ENCODE results near the gene PDZD7.
A peak's percentile ranks its signal among the peaks of the same experiment; 100 is the strongest.

The PDZD7 gene

DNA sequence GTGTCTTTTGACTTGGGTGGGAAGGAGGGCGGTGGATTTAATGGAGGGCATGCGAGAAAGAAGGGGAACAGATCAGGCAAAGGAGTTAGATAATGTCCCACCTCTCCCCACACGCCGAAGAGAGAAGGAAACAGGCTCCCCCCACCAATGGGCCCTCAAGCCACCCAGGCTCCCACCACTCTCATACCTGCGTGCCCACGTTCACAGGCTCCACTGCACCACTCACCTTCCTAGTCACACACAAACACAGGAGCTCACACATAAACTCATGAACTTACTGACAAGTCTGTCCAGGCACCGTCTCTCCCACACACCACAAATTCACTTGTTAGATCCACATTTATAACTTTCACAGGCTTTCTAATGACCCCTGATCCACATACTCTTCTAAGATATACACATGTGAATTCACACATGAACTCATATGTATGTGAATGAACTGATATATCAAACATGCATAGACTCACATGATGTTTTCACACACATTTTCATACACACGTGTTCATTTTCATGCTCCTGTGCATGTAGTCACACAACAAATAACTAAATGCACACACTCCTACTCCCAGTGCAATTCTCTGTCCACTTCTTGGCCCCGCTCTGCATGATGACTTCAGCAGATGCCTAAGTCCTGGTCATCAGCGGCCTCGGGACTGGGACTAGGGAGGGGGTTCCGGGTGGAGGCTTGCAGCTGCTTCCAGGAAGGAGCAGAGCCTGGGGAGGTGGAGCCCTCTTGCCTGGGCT is 29.8 kb downstream of the PDZD7 start:
- FAIRE-seq, result no peak

DNA sequence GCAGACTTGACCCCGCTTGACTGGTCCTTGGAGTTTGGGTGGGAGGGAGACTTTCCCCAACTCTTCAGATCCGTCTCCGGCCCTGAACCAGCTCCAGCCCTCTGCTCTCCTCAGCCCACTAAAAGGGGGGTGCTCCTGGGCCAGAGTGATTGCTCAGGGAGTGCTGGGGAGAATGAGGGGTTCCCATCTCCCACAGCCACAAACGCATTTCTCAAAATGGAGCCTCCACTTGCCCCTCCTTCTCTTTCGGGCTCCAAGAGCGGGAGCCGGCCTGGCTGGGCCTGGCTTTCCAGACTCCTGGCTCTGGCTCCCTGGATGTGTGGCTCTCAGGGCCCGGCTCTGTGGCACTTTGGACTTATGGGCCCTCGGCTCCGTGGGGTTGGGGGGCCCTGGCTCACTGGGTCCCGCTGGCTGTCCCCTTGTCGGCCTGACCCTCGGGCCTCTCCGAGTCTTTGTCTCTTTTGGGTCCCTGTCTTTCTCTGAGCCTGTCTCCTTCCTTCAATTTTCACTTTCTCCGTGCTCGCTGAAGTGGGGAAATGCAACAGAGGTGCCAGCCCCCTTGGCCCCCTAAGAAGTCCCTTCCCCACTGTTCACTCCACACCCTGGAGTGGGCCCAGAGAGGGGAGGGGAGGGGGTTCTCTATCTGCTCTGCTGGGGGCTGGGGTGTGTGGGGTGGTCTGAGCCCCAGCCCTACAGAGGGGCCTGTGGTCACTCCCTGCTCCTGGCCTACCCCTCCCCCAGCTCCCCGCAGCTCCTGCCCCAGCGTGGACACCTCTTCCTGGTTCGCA is 30.6 kb downstream of the PDZD7 start:
- FAIRE-seq, result no peak

DNA sequence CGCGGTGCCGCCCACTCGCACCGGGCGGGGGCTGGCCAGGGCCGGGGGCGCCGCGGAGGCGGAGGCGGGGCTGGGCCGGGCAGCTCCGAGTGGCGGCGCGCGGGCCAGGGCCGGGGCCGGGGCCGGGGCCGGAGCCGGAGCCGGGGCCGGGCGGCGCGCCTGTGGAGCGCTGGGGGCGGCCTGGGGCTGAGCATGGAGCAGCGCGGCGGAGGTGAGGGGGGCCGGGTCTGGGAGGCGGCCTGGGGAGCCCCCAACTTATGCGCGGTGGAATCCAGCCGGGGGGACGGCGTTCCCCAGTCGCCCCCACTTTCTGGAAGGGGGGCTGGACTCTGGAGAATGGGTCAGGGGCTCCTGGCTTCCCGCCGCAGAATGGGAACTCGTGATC is 31.2 kb downstream of the PDZD7 start, which contains the start of gene LZTS2:
TSS of gene LZTS2 (plus strand) at position 67 of the 385 bp plus-strand sequence. CDS start 2,731 bp downstream, outside the sequence.
- no peak for FAIRE-seq

DNA sequence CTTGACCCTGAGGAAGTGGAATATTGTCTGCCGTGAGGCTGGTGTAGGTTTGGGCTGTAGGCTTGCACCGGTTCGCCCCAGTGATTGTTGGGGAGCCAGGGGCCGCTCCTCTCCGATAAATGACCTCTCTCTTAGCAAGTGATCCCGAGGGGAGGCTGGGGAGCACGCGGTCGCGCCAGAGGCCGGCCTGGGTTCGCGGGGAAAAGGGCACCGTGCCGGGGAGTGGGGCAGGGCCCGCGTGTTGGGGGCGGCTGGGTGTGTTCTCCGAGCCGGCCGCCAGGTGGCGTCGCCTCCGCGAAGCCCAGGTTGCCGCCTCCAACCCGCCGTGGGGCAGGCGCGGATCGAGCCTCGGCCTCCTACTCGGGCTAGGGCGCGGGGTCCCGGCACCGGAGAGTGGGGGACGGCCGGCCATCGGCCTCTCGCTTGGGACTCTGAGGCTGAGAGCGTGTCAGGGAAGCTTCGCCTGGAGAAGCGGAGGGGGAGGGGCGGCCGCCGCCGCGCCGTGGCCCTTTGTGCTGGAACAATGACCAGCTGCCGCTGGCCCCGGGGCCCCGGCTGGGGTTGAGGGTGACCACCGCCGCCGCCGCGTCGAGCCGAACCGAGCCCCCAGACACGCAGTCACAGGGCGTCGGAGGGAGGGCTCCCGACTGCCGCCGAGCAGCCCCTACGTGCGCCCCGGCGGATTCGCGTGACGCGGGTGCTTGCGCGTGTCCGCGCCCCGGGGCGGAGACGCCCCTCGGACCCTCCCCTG is 31.8 kb downstream of the PDZD7 start:
- no peak for FAIRE-seq

DNA sequence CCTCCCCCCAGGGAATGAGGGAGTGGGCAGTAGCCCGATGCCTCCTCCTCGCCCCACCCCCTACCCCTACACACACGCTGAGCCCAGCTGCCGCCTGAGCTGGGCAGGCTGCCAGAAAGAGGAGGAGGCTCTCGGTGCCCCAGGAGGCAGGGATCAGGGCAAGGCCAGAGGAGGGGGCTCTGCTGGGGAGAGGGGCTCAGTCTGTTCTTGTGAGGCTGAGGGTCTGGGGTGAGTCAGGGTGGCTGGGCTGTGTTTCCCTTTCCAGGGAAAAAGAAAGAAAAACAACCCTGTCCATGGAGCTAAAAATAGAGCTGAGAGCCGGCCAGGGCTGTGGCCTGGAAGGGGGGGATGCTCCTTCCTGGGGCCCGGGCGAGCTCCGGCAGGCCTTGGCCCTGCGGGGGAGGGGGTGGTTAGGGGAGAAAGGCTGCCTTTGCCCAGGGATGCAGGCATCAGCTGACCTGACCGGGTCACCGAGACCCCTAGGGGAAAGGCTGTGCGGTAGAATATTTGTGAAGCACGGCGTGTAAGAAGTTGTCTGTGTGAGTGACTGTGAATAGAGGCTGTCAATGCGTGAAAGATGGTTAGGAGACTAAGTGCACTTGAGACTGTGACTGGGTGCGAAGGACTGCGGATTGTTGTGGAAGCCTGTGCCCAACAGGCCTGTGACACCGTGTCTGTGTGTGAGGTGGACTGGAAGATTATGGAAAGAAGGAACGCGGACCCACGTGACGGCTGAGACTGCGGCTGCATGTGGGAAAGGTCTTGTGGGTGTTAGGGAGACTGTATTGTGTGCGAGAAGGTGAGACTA is 32.5 kb downstream of the PDZD7 start:
- FAIRE-seq, result no peak

DNA sequence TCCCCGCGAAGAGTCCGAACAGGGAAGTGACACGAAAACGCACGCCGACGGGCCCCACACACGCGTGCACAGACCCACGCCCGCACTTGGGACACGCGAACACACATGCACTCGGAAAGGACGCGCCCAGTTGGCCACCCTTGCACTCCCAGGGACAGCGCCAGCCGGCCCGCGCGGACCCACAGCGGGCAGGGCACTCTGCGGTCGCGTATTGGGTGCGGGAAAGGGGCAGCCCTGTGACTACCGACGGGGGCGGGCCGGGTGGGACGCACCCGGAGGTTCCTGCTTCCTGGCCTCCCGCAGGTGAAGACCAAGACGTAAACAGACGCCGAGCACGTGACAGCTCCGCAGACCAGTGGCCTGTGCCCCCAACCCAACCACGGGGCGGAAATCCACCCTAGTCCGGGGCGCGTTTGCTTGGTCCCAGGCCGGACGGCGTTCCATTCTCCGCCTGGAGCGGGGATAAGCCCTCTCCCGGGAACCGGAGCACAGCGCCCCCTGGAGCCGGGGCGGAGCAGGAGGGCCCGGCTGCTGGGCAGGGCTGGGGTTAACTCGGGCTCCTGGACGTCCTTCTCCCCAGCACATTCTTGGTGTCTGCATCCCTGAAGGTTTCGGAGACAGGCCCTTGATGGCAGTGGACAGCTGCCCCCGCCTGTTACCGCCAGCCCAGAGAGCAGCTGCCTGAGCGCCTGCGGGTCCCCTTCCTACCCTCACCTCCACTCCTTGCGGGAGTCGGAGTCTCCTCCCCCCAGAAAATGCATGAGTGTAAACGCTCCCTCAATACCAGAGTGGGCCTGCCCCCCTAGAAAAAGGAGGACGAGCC is 33.4 kb downstream of the PDZD7 start:
- FAIRE-seq, result no peak

DNA sequence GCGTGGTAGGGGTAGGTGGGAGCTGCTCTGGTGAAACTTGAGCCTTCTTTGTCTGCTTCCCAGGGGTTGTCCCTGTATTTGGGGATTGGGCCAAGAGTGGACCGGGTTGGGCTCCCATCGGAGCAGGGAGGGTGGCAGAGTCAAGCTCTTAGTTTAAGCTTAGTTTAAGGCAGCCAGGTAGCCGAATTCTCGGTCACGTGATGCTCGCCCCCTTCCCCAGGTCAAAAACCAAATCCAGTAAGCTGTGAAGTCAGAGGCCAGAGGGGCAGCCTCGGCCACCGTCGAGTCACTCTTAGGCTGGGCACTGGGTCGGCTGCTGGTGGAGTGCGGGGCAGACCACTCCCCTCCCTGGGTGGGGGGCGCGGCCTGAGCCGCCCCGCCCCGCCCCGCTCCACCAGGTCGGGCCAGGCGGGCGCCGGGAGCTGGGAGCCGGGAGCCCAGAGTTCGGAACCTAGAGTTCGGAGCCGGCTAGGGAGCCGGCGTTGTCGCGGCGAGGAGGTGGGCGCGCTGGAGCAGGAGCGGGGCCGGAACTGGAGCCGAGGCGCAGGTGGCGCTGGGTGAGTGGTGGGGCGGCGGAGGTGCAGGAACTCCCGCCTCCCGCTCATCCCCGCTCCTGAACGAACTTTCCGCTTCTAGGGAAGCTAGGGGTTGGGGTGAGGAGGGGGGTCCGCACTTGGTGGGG is 34.1 kb downstream of the PDZD7 start:
- no peak for FAIRE-seq

DNA sequence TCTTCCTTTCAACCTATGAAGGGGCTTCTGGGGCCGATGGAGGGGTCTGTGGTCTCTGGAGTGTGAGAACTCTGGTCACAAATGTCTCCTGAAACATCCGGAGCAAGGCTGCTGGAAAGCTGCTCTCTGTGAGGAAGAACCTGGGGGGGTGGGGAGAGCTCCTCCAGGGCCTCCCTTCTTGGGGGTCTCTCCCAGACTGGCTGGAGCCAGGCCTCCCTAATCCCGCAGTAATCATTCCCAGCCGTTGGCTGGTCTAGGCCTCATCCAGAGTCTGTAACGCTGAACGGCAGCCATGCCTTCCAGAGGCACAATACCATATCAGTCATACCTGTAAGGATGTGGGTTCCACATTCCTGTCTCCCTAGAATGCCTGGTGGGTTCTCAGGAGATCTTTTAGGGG is 35.7 kb downstream of the PDZD7 start:
- no peak for FAIRE-seq

DNA sequence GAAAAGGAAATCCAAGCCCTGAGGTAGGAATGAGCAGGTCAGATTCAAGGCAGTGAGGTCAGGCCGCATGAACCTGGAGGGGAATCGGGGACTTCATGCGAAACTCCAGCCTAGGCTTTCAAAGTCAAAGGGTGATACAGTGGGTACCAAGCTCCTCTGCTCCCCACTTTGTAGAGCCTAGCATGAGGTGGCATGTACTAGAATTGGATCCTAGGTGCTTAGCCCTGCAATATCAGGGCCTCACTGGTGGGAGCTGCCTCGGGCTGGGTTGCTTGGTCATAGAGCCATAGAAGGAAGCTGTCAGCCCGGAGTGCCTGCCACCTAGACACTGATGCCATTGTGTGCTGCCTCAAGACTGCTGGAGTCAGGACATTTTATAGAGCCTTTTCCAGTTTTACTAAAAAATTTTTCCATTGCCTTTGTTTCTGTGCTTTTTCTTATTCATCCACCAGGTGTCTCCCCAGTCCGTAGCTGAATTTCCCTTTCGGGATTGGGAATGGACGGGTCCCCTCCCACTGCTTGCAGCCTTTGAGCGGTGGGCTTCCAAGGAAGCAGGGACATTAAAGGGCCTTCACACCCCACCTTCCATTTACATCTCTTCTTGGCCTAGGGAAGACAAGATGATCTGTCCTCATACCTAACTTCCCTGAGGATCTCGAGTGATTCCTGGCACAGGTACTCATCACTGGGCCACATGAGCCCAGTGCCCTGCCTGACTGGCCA is 36.8 kb downstream of the PDZD7 start:
- FAIRE-seq, result peak; percentile 52

DNA sequence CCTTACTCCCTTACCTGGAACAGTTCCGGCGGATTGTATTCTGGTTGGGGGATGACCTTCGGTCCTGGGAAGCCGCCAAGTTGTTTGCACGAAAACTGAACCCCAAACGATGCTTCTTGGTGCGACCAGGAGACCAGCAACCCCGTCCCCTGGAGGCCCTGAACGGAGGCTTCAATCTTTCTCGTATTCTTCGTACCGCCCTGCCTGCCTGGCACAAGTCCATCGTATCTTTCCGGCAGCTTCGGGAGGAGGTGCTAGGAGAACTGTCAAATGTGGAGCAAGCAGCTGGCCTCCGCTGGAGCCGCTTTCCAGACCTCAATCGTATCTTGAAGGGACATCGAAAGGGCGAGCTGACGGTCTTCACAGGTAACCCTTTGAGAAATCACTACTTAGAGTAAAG is 41.8 kb downstream of the PDZD7 start:
- no peak for FAIRE-seq

DNA sequence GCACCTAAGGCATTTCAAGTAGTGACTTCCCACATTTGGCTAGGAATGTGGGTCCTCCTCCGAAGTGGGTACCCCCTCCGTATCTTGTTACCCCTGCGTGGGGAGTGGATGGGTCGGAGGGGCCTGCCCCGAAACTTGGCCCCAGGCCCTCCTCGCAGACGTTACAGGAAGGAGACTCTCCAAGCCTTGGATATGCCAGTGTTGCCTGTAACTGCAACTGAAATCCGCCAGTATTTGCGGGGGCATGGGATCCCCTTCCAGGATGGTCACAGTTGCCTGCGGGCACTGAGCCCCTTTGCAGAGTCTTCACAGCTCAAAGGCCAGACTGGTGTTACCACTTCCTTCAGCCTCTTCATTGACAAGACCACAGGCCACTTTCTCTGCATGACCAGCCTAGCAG is 42.8 kb downstream of the PDZD7 start:
- FAIRE-seq, result no peak

DNA sequence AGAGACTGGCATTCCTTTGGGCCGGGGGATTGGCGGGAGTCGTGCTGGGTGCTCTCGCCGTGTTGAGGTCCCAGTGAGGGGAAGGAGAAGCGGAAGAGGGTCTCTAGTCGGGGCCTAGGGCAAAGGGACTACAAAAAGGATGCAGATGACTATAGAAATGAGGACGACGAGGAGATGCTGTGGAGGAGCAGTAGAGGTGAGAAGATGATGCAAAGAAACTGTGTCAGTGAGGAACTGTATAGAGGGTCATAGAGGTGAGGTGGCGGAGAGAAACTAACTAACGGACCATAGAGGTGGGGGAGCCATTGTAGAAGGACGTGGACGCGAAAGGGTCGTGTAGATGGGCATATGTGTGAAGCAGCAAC is 43.3 kb downstream of the PDZD7 start:
- FAIRE-seq, result no peak

DNA sequence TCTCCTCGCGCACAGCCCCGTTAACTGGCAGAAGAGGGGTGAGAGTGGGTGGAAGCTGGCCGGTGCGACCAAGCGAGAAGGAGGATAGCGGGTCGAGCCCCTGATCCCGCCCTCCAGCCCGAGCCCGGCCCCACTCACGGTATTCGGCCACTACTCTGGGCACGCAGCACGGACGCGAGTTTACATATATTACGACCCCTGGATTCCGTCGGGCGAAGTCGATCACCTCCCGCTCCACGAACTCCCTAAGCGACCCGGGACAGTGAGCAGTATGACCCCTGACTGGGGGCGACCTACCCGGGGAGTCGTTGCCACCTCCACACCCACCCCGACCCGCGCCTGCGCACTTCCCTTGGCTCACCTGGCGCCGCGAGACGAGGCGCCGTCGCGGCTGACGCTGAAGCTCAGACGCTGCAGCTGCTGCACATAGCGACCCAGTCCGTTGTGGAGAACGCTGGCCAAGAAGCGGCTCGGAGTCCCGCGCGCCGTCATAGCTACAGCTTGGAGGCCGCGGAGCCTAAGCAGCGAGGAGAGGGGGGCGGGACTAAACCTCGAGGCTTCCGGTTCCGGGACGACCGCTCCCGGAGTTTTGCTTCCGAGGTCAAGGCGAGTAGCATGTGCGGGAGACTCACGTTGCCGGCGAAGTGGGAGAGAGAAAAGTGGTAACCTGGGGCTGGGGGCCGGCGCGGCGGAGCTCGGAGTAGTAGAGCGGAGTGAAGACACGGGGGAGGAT is 43.8 kb downstream of the PDZD7 start, which contains the start of the genes MRPL43 and TWNK:
TSS of gene MRPL43 (minus strand) at position 546 of the 733 bp plus-strand sequence. CDS start at position 492, 54 bp downstream.
TSS of gene TWNK (plus strand) at position 592 of the 733 bp plus-strand sequence. CDS start 668 bp downstream, outside the sequence.
- FAIRE-seq, result no peak

DNA sequence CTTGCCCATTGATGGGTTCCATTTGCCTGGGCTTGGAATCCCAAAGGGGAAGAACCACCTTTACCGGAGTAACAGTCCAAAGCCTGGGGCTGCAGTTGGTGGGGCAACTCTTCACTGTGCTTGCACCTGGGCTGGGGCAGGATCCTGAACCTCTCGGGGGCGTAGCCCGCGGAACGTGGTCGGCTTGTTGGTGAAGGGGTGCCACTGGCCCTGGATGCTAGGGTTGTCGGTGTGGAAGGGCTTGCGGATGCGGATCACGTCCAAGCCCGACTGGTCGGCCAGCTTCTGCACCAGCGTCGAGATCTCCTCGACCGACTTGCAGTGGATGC is 44.3 kb downstream of the PDZD7 start:
- no peak for FAIRE-seq

DNA sequence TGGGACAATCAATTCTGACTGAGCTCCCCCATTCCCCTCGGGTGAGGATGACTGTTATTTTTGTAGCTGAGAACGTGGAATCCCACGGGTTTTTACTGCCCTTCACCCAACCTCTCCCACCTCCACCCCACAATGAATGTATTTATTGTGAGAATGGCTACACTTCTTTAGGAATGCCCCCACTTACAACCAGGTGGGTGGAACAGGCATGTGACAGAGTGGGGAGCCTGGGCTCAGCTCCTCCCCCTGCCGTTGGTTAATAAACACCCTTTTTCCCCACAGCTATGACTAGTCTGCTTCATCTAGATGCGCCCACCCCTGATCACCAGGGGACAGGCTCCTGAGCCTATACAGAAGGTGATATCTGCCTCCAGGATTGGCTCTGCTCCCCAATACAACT is 45.6 kb downstream of the PDZD7 start:
- no peak for FAIRE-seq

DNA sequence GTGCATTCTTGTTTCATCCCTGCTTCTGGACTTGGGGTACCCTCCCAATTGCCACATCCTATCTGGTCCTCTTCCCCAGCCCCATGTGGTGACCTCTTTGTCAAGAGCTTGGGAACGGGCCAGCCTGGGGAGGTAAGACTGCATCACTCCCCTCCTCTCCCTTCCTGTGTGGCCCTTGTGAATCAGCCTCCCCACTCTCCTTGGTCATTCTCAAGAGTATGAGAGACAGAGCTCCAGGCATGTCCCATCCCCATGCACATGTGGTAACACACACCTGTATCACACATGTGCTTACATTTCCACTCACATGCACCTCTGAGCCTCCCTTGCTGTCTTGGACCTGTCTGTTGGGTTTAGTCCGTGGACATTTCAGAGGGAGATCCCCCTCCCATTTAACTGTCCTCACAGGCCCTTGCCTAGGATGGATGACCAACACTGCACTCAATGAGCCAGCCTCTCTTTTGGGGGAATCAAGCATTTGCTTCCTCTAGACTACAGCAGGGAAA is 46.2 kb downstream of the PDZD7 start:
- no peak for FAIRE-seq

DNA sequence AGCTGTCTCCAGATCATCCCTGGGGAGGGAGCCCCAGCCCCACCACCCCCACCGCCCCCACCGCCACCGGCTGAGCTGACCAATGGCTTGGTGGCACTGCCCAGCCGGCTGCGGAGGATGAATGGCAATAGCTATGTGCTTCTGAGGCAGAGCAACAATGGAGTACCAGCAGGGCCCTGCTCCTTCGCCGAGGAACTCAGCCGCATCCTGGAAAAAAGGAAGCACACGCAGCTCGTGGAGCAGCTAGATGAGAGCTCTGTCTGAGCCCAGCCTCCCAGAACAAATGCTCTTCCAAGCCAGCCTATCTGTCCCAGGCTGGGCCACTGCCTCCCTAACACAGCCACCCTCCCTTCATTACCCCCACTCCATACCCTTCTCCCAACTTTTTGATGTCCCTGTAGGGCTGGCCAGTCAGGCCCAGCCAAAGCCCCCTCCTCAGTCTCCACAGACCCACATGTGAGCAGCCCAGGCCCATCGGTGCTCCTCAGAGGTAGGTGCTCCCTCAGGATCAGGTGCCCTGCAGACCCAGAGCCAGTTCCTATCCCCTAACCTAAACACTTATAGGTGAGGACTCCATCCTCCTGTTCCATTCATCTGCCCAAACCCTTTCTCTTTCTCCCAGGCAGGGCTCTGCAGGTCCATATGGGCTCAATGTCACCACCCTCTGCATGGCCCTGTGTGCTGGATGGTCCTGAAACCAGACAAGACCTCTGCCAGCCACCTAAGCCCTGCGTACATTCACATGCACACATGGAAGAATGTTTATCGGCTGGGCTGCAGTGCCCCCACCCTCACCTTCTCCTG is 46.9 kb downstream of the PDZD7 start:
- no peak for FAIRE-seq
